NCI-H1694 (cell line): ENCODE data around the gene NACAD.
"Not testable (repeated sequence)": the region's sequence is repeated elsewhere in the genome, so short reads cannot be mapped to it uniquely, and the experiment has no call there.

Experiments
- DNase-seq: peaks from one replicate; lab custom pipeline; 2025; lab: John Stamatoyannopoulos, UW

Gene NACAD

GRCh38 chr7:45053941-45054340 lies 34.8 kb downstream of the NACAD start:
- DNase-seq = no peak

DNA sequence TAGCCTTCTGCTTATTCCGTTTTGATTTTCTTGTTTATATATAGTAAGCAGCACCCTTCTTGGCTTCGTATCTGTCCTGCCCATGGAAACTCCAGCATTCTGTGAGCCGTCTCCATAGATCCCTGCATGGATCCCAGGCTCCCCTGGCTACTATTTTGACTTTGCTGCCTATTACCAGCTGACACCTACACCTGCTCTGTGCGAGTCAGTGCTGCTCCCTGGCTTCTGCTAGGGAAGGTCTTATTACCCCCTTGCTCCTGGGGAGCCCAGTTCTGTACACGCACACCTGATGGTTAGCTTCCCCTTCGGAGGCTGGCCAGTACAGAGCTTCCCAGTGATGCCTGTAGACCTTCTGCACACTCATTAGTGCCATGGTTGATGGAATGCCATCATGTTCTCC lies 35.4 kb downstream of the NACAD start:
- DNase-seq = no peak

GRCh38 chr7:45052011-45052410 lies 36.8 kb downstream of the NACAD start:
- no peak for DNase-seq

DNA sequence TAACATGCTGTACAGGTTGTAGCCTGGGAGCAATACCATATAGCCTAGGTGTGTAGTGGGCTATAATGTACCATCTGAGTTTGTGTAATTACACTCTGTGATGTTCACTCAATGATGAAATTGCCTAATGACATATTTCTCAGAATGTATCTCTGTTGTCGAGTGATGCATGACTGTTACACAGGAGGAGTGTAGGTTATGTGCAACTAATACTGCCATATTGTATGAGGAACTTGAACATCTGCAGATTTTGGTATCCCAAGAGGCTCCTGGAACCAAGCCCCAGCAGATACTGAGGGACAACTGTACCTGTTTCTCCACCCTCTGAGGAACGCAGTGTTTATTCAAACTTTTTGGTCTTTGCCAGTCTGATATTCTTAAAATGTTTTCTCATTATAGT lies 38.6 kb downstream of the NACAD start:
- no peak for DNase-seq

GRCh38 chr7:45048748-45049147 lies 40.0 kb downstream of the NACAD start:
- DNase-seq = no peak

DNA sequence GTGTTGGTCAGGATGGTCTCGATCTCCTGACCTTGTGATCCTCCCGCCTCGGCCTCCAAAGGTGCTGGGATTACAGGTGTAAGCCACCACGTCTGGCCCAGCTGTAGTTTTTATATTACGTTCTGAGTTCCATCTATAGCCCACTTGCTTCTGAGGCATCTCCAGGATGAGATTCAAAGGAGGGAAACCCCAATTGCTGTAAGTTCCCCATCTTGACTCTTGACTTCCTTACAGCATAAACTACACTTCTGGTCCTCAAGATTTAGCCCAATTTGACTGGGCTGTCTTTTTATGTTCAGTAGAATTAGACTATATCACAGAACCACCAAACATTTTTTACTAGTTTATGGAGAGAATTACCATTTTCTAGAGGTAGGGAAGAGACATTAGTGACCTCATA lies 44.4 kb downstream of the NACAD start:
- no peak for DNase-seq

DNA sequence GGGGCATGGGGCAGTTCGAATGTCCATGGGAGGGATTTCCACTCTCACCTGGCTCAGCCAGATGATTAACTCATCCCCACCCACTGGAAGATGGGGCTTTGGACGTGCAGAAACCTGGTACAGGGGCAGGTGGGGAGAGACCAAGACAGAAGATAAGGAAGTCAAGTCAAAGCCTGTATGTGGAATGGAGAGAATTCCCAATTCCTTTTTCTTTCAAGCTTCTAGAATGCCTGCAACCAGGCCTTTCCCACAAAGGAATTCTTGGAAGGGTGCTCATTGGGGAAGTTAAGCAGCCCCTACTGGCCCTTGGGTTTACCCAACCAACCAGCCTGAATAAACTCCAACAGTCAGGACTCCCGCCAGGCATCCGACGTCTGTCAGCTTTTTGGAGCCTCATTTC lies 49.7 kb downstream of the NACAD start:
- no peak for DNase-seq

DNA sequence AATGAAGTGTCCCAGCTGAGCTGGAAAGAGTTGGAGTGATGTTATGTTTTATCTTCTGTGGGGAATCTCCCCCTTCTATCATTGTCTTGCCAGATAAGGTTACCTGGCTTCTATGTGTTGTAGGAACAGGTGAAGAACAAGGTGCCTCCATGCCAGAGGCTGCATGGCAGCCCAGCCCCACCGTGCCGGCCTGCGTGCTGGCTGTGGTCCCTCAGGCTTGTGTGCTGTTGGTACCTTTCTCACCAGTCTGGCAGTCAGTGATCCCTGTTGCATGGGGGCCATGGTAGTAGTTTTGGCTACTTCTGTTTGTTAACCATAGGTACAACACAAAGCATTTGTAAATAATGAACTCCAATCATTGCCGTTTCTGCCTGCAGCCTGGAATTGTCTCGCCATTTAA lies 50.9 kb downstream of the NACAD start:
- DNase-seq = no peak

DNA sequence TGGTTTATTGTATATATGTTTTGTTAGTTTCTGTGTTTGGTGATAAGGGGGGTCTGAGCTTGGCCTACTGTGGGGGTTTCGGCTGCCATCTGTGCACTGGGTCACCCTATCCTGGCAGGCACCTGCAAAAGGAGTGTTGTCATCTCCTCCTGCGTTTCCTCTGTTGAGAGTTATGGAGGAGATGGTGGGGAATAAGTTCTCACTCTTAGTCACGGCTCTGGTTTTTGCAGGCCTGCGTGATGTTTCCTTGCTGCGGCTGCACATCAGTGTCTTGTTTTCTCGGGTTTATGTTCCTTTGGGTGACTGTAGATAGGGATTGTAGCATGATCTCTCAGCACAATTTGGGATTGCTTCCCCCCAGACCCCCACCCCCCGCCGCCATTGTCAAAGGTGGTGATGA lies 52.0 kb downstream of the NACAD start:
- no peak for DNase-seq

DNA sequence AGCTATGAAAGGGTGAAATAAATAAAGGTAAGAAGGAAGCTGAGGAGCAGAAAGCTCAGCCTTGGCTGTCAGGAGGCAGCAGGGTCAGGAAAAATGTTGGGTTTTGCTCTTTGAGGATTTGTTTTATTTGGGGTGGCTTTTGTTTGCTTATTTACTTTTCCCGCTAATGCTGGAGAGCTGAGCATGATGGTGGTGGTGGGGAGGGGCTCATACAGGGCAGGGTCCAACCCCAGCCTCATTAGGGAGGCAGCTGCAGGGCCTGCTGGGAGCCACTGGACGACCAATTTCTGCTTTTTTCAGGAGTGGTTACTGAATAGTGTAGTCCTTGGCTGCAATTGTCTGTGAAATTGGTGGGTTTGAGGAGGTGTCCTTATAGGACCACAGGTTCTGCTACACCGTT lies 52.5 kb downstream of the NACAD start:
- no peak for DNase-seq

- no peak for DNase-seq
Observed at GRCh38 chr7:45035893-45036292, 52.9 kb downstream of the NACAD start.

DNA sequence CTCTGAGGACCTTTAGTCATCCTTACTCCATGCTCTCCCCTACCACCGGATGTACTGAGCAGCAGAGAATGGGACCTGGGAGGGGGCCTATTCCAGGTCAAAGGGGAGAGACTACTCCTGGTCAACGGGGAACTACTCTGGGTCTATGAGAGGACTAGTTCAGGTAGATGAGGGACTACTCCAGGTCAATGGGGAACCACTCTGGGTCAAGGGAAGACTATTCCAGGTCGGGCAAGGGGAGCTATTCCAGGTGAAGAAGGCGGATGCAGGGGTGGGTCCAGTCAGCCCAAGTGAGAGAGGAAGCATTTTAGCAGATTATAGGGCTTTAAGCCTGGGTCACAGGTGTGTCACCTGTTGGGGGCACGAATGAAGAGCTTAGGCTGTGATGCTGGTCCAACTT lies 53.4 kb downstream of the NACAD start:
- DNase-seq = no peak

DNA sequence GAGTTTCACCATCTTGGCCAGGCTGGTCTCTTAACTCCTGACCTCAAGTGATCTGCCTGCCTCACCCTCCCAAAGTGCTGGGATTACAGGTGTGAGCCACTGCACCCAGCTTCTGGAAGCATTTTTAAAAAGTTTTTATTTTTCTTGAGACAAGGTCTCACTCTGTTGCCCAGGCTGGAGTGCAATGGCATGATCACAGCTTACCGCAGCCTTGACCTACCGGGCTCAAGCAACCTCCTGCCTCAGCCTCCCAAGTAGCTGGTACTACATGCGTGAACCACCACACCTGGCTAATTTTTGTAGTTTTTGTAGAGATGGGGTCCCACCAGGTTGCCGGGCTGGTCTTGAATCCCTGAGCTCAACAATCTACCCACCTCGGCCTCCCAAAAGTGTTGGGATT lies 54.1 kb downstream of the NACAD start:
- DNase-seq = not testable (repeated sequence)

GRCh38 chr7:45033931-45034290 lies 54.9 kb downstream of the NACAD start:
- no peak for DNase-seq

DNA sequence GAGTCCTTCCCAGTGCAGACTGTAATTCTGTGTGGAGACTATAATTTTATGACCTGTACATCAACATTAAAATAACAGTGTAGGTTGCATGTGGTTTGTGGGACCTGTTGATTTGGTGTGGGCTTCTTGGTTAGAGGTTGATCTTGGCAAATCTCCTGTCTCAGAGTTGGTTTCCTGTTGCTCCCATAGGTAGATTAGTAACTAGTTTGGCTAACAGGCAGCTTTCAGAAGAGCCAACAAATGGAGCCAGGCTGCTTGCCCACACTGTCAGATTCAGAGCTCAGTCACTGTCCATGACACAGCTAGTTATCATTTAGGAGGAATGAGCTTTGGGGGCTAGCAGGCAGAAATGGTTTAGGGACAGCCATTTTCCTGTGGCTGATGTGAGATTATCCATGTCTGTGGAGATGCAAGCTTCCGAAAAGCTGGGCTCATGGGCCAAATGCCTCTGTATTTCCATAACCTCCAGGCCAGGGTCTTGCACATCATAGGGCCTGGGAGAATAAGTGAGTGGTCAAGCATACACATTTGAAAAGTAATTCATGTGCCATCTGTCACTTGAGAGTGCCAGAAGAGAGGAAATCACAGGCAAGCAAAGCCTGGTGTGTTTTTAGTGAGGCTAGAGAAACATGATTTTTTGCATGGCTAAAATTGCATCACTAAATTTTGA lies 55.4 kb downstream of the NACAD start:
- no peak for DNase-seq

- no peak for DNase-seq
Observed at GRCh38 chr7:45032421-45032820, 56.3 kb downstream of the NACAD start.

GRCh38 chr7:45031829-45032228 lies 56.9 kb downstream of the NACAD start:
- DNase-seq = no peak
